Ovary (tissue), 3 donors: ENCODE results near the gene SPDYE5.

Experiments
- EP300 ChIP-seq: sonication (generic); formaldehyde crosslinking; IDR thresholded peaks from one replicate; pipeline ENCODE4 v1.6.1; 2017; ENCODE audit warnings: antibody characterized with exemption
- POLR2A ChIP-seq: fragments of 450-650 bp; IDR thresholded peaks from one replicate; pipeline ENCODE4 v1.6.1; 2017; ENCODE audit warnings: antibody characterized with exemption, mild to moderate bottlenecking, moderate library complexity
- TF ChIP-seq, protein P1 (sequence below), 3 donors: fragments of 450-650 bp in 2 of 3; fragments of 200-600 bp in 1 of 3; IDR thresholded peaks; one replicate each; pipeline versions ENCODE4 v1.5.1 to v1.8.0; 2016 to 2022; ENCODE audit warnings: antibody characterized with exemption in 3 of 3, mild to moderate bottlenecking in 1 of 3
- donor health status: DM: no; HTN: no; CAD: no.

DNA sequence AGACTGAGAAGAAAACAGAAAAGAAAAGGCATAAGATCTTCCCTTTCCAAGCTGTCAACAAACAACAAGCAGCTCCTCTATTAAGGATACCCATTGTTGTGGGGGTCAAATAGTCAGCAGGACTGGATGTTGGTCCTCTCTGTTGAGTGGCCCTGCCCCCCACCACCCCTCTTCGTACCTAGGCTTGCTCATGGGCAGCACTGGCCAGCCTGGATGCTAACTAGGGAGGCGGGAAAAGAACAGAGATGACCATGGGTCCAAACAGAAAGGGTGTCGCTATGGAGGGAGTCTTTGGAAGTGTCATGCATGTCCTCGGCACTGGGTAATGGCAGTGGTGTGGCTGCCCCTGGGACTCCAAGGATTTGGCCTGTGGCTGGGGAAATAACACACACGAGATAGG lies 45.6 kb downstream of the SPDYE5 start:
- TF ChIP-seq, protein P1, sequence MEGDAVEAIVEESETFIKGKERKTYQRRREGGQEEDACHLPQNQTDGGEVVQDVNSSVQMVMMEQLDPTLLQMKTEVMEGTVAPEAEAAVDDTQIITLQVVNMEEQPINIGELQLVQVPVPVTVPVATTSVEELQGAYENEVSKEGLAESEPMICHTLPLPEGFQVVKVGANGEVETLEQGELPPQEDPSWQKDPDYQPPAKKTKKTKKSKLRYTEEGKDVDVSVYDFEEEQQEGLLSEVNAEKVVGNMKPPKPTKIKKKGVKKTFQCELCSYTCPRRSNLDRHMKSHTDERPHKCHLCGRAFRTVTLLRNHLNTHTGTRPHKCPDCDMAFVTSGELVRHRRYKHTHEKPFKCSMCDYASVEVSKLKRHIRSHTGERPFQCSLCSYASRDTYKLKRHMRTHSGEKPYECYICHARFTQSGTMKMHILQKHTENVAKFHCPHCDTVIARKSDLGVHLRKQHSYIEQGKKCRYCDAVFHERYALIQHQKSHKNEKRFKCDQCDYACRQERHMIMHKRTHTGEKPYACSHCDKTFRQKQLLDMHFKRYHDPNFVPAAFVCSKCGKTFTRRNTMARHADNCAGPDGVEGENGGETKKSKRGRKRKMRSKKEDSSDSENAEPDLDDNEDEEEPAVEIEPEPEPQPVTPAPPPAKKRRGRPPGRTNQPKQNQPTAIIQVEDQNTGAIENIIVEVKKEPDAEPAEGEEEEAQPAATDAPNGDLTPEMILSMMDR (IDR thresholded peaks at IDR 0.05), result no peak
- no peak for TF ChIP-seq POLR2A
- TF ChIP-seq EP300, result no peak
